ENCODE data around the gene FRZB. TPM values are rescaled to one million over a fixed set of nuclear protein-coding genes. Genes with fewer than 3 reads are reported as not detected.

Gene FRZB
- total and polyA plus RNA-seq, 9 of the 15 experiments (the other 6 are each of a cell fraction or from before 2014, with no cell fraction given), result 0.01 to 0.05 (median 0.03) TPM; not detected in 6

DNA sequence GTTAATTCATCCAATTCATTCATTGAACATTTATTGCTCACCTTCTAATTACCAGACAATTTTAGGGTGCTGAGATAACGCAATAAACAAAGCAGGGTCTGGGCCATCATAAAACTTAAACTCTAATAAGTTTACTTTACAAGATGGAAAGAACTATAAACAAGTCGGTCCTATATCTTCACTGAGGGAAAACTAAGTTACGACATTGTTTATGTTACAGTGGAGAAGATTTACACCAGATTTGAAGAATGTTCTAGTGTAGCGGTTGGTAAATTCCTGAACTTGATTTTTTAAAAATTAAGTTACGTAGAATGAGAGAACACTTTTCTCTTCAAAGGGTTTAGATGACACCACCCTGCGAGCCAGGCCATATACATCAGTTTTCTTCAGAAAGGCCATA, 20.7 kb upstream of the FRZB start:
- no TSS peak for BruUV-seq (replicated peaks)
- no peaks in the 10 kb centered on the region for H3K27me3 ChIP-seq (ENCODE audit: control insufficient read depth in 2 of 2, insufficient read depth in 2 of 2, low read length in 2 of 2)
- TF ChIP-seq HDAC8 (tag; IDR thresholded peaks at IDR 0.05) (no peak), NCOA2 (IDR thresholded peaks at IDR 0.05; ENCODE audit: partially characterized antibody in 2 of 2) (no peak), ZNF764 (CRISPR knock-in tag; IDR thresholded peaks at IDR 0.05; ENCODE audit: low read depth) (no peak), YY1 (IDR thresholded peaks at IDR 0.05; ENCODE audit: borderline replicate concordance in 1 of 3, control insufficient read depth in 1 of 3, extremely low read depth in 1 of 3, insufficient read depth in 3 of 3, insufficient read length in 1 of 3, insufficient replicate concordance in 2 of 3, low read depth in 1 of 3, low read length in 2 of 3) (no peak), BRF1 (IDR thresholded peaks at IDR 0.05; ENCODE audit: borderline replicate concordance, extremely low read depth, insufficient read length) (no peak), MED1 (CRISPR knock-in tag; IDR thresholded peaks at IDR 0.05; ENCODE audit: borderline replicate concordance) (no peak), ZNF316 (IDR thresholded peaks at IDR 0.05) (no peak), ZBTB17 (CRISPR knock-in tag; IDR thresholded peaks at IDR 0.05) (no peak)
- TF ChIP-seq, protein P1, sequence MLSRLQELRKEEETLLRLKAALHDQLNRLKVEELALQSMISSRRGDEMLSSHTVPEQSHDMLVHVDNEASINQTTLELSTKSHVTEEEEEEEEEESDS (CRISPR knock-in tag; IDR thresholded peaks at IDR 0.05), result no peak
- WGBS (ENCODE audit: insufficient coverage, low coverage, missing lambda C conversion rate), result 5% methylated on average over 6 of the region's 6 CpGs
- POLR2A ChIA-PET, result no interaction called here
- no peak overlapping the region for H2AFZ ChIP-seq (ENCODE audit: low read depth, low read length)
- CTCF ChIA-PET (ENCODE audit: low intra/inter-chr PET ratio), result interaction anchor here (0.6 kb wide), 1 partner anchor 28 kb away, joined by 4 read pairs; no protein-coding TSS in a partner anchor
- in situ Hi-C loops (cut with MboI) (no loop called here), intact Hi-C loops (cut with micrococcal nuclease) (no loop called here)
- H3K4me1 ChIP-seq (replicated peaks in 1 of 2; ENCODE audit: control insufficient read depth in 2 of 2, insufficient read depth in 2 of 2, low read length in 2 of 2), result no peaks in the 10 kb centered on the region
- no peaks in the 10 kb centered on the region for H3K36me3 ChIP-seq (ENCODE audit: control insufficient read depth, insufficient read depth, low read length)
- no peak overlapping the region for H3K4me2 ChIP-seq (ENCODE audit: insufficient read depth, low read length)
- H3K9ac ChIP-seq (ENCODE audit: insufficient read depth in 1 of 2, low read depth in 2 of 2, low read length in 2 of 2), result no peak overlapping the region
- H4K20me1 ChIP-seq (replicated peaks; ENCODE audit: control insufficient read depth, insufficient read depth, low read length), result no peaks in the 10 kb centered on the region
- no peak for FAIRE-seq
- DNase-seq (ENCODE audit: extremely low read depth in 1 of 4, low spot score in 3 of 4), result no peak
- H3K9me3 ChIP-seq (replicated peaks; ENCODE audit: control insufficient read depth, insufficient read depth, low read depth, low read length), result no peaks in the 10 kb centered on the region
- H3K27ac ChIP-seq (ENCODE audit: extremely low read depth, low read depth, low read length), result no peak overlapping the region
- no peaks in the 10 kb centered on the region for H3K79me2 ChIP-seq (ENCODE audit: control insufficient read depth, insufficient read depth, low read length)
- H3K9me1 ChIP-seq (ENCODE audit: control insufficient read depth, insufficient read depth, low read length), result no peaks in the 10 kb centered on the region
- ATAC-seq, result no peak
- no peak overlapping the region for H3K4me3 ChIP-seq

Measured in K562 (cell line).